DMS53 treated with DMSO at 0.1 percent for 48 hours (cell line): ENCODE data around the gene ORAI3.

Experiments used
- DNase-seq: peaks from one replicate; lab custom pipeline; 2025; ENCODE audit not compliant: unreplicated experiment; lab: John Stamatoyannopoulos, UW

The ORAI3 gene

GRCh38 chr16:30966033-30966619 lies 17.3 kb downstream of the ORAI3 start:
- no peak for DNase-seq

DNA sequence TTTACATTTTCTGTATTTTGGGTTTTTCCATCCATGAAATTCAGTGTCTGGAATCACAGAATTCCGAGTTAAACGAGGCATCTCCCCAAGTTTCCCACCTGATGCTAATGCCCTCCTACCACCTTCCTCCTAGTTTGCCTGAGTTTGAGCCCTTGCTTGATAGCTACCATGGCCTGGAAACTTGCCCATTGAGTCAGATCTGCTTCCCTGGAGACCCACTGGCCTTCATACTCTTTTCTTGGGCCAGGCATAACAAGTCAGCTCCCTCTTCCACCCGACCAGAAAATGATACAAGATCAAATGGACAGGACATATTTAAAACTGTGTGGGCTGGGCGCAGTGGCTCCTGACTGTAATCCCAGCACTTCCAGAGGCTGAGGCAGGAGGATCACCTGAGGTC lies 18.9 kb downstream of the ORAI3 start:
- DNase-seq = no peak

GRCh38 chr16:30969246-30969842 lies 20.5 kb downstream of the ORAI3 start:
- DNase-seq = no peak

DNA sequence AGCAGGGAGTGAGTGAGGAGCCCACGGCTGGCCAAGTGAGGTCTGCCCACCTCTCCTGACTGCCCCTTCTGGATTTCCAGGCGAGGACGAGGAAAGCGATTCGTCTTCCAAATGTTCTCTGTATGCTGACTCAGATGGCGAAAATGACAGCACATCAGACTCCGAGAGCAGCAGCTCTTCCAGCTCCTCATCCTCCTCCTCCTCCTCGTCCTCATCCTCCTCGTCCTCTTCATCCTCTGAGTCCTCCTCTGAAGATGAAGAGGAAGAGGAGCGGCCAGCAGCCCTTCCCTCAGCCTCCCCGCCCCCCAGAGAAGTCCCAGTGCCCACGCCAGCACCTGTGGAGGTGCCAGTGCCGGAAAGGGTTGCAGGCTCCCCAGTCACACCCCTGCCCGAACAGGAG lies 22.4 kb downstream of the ORAI3 start:
- DNase-seq = no peak

- no peak for DNase-seq
Observed at GRCh38 chr16:30972872-30973271, 24.0 kb downstream of the ORAI3 start.

GRCh38 chr16:30974348-30974747 lies 25.5 kb downstream of the ORAI3 start:
- no peak for DNase-seq

DNA sequence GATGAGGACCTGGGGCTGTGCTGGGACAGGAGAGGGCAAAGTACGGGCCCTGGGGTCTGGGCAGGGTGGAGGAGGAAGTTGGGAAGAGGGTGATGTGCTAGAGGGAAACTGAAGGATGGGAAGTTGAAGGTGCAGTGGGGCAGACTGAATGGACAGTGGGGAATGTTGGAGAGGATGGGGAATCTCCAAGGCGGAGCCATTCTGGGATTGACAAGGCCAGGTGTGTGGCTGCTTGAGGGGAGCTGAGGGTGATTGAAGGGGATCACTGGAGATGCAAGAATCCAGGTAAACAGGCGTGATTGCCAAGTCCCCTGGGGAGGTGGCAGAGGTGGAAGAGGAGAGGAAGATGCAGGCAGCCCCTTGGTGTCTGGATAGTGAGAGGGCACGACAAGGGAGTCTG lies 27.6 kb downstream of the ORAI3 start:
- DNase-seq = no peak

DNA sequence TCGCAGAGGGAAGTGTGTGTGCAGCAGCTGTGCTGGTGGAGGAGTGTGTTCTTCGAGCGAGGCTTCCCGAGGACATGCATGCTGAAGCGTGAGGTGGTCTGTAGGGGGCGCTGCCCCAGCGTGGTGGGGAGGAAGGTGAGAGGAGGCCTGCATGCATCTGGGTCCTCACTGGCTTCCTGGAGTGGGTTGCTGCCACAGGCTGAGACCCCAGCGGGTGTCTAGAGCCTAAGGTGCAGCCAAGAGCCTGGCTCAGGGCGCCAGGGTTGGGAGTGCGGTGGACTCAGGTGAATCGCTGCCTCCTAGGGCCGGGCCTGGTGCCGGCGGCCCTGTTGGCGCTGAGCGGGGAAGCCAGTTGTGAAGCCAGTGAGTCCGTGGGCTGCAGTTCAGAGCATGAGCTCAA lies 28.6 kb downstream of the ORAI3 start:
- no peak for DNase-seq

DNA sequence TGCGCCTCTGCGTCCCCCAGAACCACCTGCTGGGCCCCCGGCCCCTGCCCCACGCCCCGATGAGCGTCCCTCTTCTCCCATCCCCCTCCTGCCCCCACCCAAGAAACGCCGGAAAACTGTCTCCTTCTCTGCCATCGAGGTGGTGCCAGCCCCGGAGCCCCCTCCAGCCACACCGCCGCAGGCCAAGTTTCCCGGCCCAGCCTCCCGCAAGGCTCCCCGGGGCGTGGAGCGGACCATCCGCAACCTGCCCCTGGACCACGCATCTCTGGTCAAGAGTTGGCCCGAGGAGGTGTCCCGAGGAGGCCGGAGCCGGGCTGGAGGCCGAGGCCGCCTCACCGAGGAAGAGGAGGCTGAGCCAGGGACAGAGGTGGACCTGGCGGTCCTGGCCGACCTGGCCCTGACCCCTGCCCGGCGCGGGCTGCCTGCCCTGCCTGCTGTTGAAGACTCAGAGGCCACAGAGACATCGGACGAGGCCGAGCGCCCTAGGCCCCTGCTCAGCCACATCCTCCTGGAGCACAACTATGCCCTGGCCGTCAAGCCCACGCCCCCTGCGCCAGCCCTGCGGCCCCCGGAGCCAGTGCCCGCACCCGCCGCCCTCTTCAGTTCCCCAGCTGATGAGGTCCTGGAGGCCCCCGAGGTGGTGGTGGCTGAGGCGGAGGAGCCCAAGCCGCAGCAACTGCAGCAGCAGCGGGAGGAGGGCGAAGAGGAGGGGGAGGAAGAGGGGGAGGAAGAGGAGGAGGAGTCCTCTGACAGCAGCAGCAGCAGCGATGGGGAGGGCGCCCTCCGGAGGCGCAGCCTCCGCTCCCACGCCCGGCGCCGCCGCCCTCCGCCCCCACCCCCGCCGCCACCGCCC lies 30.5 kb downstream of the ORAI3 start:
- DNase-seq = no peak

GRCh38 chr16:30980023-30980371 lies 31.1 kb downstream of the ORAI3 start:
- DNase-seq = no peak

DNA sequence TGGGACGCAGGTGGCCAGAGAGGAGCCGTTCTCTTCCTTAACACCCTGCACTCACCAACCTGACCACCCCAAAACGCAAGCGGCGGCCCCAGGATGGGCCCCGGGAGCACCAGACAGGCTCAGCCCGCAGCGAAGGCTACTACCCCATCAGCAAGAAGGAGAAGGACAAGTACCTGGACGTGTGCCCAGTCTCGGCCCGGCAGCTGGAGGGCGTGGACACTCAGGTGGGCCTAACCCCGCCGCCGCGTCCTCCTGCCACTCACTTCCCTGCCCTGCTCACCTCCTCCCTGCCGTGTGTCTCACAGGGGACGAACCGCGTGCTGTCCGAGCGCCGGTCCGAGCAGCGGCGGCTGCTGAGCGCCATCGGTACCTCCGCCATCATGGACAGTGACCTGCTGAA lies 31.6 kb downstream of the ORAI3 start:
- no peak for DNase-seq

GRCh38 chr16:30980959-30981358 lies 32.1 kb downstream of the ORAI3 start:
- no peak for DNase-seq

DNA sequence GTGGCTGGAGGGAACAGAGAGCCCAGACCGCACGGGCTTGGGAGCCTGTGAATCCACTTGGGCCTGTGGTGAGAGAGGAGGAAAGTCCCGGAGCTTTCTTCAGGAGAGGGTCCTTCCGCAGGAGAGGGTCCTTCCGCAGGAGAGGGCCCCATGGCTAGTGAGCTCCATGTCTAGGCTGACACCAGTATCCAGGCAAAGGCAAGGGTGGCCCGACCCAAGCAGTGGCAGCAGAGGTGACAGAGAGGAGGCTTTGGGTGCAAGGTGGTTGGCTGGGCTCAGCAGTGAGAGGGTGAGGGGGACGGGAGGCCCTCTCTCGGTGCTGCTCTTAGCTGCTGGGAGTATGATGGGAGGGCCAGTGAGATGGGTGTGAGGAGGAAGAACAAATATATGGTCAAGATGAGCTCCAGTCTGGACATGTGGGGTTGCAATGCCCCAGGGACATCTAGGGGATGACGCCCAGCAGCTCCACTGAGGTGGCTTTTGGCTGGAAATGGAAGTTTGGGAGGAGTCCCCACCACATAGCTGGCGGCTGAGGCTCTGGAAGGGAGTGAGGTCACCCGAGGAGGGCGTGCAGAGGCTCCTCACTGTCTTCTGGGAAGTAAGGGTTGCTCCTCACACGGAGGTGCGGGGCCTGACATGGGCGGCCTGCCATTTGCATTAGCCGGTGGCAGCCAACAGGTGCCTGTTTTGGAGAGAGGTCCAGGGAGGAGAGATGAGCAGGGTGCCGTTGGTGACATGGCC lies 33.9 kb downstream of the ORAI3 start:
- DNase-seq = no peak

DNA sequence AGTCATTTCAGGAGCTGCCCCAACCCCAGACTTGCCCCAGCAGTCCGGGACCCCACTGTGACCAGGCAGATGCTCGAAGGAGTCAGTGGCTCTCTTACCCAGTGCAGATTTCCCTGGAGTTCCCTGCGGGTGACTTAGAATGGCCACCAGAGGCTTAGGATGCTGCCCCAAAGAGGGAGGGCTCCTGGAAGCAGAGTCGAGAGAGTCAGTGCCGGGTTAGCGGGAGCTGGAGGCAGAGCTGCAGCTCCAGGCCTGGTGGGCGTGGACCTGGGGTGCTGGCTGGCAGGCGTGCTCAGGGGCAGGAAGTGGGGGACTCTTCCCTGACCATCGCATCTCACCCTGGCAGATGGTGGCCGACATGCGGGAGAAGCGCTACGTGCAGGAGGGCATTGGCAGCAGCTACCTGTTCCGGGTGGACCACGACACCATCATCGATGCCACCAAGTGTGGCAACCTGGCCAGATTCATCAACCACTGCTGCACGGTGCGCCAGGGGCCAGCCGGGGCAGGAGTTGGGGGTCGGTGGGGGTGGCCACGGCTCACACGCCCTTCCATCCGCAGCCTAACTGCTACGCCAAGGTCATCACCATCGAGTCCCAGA lies 34.5 kb downstream of the ORAI3 start:
- DNase-seq = no peak

- no peak for DNase-seq
Observed at GRCh38 chr16:30983898-30984610, 35.2 kb downstream of the ORAI3 start.

GRCh38 chr16:30984669-30985400 lies 36.0 kb downstream of the ORAI3 start, which contains the start of gene HSD3B7:
Gene HSD3B7, plus strand, starts transcription at chr16:30985207. Its CDS starts 452 bp downstream, at chr16:30985659.
- DNase-seq = peak; percentile 58

DNA sequence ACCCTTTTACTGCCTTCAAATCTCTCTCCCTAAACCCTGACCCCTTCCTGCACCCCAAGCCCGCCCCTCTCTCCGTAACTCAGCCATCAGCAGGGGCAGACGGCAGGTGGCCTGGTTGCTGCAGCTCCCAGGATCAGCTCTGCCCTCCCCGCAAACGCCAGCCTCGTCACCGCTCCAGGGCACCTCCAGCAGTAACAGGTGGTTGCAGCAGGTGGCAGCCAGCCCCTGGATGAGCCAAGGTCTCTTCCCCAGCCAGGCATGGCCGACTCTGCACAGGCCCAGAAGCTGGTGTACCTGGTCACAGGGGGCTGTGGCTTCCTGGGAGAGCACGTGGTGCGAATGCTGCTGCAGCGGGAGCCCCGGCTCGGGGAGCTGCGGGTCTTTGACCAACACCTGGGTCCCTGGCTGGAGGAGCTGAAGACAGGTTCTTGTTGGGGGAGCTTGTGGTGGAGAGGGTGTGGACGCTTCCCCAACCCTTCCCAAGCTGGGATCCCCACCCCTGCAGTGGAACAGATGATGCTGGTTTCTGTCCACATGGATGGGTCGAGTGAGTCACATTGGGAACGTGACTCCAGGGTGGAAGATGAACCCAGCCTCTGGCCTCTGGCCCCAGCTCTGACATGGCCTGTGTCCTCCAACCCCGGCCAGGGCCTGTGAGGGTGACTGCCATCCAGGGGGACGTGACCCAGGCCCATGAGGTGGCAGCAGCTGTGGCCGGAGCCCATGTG lies 36.7 kb downstream of the ORAI3 start:
- peak; percentile 64 for DNase-seq

- DNase-seq = no peak
Observed at GRCh38 chr16:30986129-30986991, 37.5 kb downstream of the ORAI3 start.
